Hepatocyte (in vitro differentiated cells): ENCODE data around the gene KRTAP4-9.
"Not testable (repeated sequence)": the region's sequence is repeated elsewhere in the genome, so short reads cannot be mapped to it uniquely, and the experiment has no call there.

Experiments
- EZH2 ChIP-seq: fragments of 200-600 bp; sonication (generic); IDR thresholded peaks from 2 replicates; pipeline ENCODE4 v1.6.1; 2016; ENCODE audit warnings: antibody characterized with exemption, mild to moderate bottlenecking, borderline replicate concordance
- EZH2phosphoT487 ChIP-seq: fragments of 200-600 bp; sonication (generic); IDR thresholded peaks from one replicate; pipeline ENCODE4 v1.6.1; 2018; ENCODE audit warnings: antibody characterized with exemption, mild to moderate bottlenecking, low read depth, moderate library complexity; ENCODE audit not compliant: unreplicated experiment, severe bottlenecking
- TF ChIP-seq, protein P1 (sequence below): fragments of 200-600 bp; sonication (generic); IDR thresholded peaks from 2 replicates; pipeline ENCODE4 v1.5.1; 2016; ENCODE audit warnings: antibody characterized with exemption, mild to moderate bottlenecking; ENCODE audit not compliant: poor library complexity

DNA sequence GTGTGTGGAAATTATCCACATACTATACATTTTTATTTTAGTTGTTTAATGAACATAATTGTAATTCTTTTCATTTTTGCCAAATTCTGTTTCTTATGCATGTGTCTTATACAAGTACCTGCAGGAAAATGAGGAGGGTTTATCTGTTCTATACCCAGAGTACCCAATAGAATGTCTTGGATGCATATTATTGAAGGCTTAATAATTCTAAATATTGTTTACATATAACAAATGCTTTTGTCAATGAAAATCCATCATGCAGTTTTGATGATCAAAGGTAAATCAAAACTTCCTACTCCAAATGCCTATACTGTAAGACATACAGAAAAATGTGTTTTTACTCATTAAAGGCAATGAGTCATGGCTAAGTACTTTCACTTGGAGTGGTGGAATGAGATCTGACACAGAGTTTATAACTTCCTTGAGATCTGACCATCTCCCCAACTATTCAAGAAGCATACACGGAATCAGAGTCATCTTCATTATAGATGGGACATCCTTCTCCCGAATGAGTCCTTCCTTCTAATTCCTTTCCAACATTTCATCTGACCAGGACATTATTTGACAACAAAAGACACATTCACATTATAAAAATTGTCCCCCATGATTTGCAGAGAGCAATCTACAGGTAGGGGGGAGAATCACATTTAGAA is 677 bp upstream of the KRTAP4-9 start:
- TF ChIP-seq, protein P1, sequence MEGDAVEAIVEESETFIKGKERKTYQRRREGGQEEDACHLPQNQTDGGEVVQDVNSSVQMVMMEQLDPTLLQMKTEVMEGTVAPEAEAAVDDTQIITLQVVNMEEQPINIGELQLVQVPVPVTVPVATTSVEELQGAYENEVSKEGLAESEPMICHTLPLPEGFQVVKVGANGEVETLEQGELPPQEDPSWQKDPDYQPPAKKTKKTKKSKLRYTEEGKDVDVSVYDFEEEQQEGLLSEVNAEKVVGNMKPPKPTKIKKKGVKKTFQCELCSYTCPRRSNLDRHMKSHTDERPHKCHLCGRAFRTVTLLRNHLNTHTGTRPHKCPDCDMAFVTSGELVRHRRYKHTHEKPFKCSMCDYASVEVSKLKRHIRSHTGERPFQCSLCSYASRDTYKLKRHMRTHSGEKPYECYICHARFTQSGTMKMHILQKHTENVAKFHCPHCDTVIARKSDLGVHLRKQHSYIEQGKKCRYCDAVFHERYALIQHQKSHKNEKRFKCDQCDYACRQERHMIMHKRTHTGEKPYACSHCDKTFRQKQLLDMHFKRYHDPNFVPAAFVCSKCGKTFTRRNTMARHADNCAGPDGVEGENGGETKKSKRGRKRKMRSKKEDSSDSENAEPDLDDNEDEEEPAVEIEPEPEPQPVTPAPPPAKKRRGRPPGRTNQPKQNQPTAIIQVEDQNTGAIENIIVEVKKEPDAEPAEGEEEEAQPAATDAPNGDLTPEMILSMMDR, result not testable (repeated sequence)
- TF ChIP-seq EZH2, EZH2phosphoT487: not testable (repeated sequence)
